Effector memory CD4-positive, alpha-beta T cell (primary cell): ENCODE results near the gene ZSCAN25.
A peak's percentile ranks its signal among the peaks of the same experiment; 100 is the strongest.

Experiments
- DNase-seq, 3 donors: peaks; one replicate each; pipeline ENCODE4 v3.0.0-alpha.2; 2020
- H3K27ac ChIP-seq: 2 replicates; pipeline ENCODE4 v1.7.0; 2013; ENCODE audit warnings: mild to moderate bottlenecking, low read length, moderate library complexity; ENCODE audit not compliant: insufficient read depth, poor library complexity, severe bottlenecking
- H3K27me3 ChIP-seq: replicated peaks from 2 replicates; pipeline ENCODE4 v1.7.0; 2013; ENCODE audit warnings: mild to moderate bottlenecking, low read length; ENCODE audit not compliant: insufficient read depth, control insufficient read depth, poor library complexity, severe bottlenecking
- H3K36me3 ChIP-seq: 2 replicates; pipeline ENCODE4 v1.7.0; 2013; ENCODE audit warnings: mild to moderate bottlenecking, low read length, moderate library complexity; ENCODE audit not compliant: control insufficient read depth, insufficient read depth
- H3K4me1 ChIP-seq: 2 replicates; pipeline ENCODE4 v1.7.0; 2013; ENCODE audit warnings: low read length, mild to moderate bottlenecking; ENCODE audit not compliant: control insufficient read depth, insufficient read depth, poor library complexity, severe bottlenecking
- H3K4me3 ChIP-seq: 2 replicates; pipeline ENCODE4 v1.7.0; 2013; ENCODE audit warnings: low read length, low read depth, mild to moderate bottlenecking; ENCODE audit not compliant: insufficient read depth, poor library complexity, severe bottlenecking
- H3K9me3 ChIP-seq: 2 replicates; pipeline ENCODE4 v1.7.0; 2013; ENCODE audit warnings: mild to moderate bottlenecking, low read length, moderate library complexity; ENCODE audit not compliant: control insufficient read depth

ZSCAN25 gene

DNA sequence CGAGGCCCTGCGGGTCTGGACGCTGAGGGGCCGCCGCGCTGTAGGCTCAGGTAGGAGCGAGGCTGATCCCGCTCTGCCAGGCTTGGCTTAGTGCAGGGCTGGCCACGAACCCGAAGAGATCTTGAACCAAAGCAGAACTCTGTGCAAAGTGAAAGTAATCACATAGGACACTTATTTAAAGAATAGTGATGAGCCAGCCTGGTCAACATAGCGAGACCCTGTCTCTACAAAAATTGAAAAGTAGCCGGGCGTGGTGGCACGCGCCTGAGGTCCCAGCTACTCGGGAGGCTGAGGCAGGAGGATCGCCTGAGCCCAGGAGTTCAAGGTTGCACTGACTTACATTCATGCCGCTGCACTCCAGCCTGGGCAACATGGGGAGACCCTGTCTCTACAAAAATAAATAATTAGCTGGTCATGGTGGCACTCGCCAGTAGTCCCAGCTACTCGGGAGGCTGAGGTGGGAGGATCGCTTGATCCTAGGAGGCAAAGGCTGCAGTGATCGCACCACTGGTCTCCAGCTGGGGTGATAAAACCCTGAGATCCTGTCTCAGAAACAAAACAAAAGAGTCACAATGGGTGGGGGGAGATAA is 541 bp downstream of the ZSCAN25 start:
- Histone ChIP-seq H3K36me3 (peaks cover 38% of the 10 kb centered on the region), H3K9me3 (no peaks in the 10 kb centered on the region), H3K4me3 (peak overlapping the region; percentile 87), H3K27me3 (no peaks in the 10 kb centered on the region), H3K4me1 (no peaks in the 10 kb centered on the region), H3K27ac (peak overlapping the region; percentile 85)
- no peak for DNase-seq

DNA sequence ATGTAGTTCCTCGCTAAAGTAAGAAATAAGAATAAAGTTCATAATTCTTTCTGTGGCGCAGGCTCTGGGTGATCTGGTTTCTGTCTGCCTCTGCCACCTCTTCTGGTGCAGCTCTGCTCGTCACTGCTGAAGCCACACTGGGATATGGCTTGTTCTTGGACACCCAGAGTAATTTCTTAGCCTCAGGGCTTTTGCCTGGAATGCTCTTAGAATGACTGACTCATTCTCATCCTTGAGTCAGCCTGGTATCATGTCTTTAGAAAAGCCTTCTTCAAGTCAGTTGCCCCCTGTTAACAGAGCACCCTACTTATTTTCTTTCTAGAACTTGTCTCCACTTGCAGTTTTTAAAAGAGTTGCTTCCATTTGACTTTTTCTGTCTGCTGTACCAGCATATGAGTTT is 2.0 kb downstream of the ZSCAN25 start:
- H3K4me1 ChIP-seq, result peaks cover 7% of the 10 kb centered on the region
- no peaks in the 10 kb centered on the region for H3K9me3 ChIP-seq
- no peak for DNase-seq
- H3K27me3 ChIP-seq, result no peaks in the 10 kb centered on the region
- no peak overlapping the region for H3K27ac ChIP-seq
- H3K4me3 ChIP-seq, result no peak overlapping the region
- peaks cover 43% of the 10 kb centered on the region for H3K36me3 ChIP-seq

DNA sequence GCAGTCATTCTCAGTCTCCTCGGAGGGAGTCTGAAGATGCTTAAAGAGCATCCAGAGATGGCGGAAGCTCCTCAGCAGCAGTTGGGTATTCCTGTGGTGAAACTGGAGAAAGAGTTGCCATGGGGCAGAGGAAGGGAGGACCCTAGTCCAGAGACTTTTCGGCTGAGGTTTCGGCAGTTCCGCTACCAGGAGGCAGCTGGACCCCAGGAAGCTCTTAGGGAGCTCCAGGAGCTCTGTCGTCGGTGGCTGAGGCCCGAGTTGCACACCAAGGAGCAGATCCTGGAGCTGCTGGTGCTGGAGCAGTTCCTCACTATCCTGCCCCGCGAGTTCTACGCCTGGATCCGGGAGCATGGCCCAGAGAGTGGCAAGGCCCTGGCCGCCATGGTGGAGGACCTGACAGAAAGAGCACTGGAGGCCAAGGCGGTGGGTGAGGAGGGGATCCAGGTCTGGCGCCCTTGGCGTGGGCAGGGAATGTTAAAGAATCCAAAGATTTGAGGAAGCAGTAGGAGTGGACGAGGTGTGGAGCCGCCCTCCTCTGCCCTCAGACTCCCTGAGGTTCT is 2.9 kb downstream of the ZSCAN25 start:
- H3K9me3 ChIP-seq, result no peaks in the 10 kb centered on the region
- H3K36me3 ChIP-seq, result peaks cover 43% of the 10 kb centered on the region
- no peak overlapping the region for H3K4me3 ChIP-seq
- H3K27ac ChIP-seq, result no peak overlapping the region
- DNase-seq, result no peak
- no peaks in the 10 kb centered on the region for H3K27me3 ChIP-seq
- H3K4me1 ChIP-seq, result peaks cover 17% of the 10 kb centered on the region

DNA sequence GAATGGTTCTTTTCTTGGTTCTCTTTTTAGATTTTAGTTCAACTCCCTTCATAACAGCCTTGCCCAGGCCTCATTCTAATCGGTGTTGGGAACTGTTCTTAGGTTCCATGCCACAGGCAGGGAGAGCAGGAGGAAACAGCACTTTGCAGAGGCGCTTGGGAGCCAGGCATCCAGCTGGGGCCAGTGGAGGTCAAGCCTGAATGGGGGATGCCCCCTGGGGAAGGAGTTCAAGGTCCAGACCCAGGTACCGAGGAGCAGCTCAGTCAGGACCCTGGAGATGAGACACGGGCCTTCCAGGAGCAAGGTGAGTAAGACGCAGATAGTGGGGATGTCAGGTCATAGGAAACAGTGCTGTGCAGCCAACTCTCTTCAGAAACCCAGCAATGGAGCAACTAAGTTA is 4.5 kb downstream of the ZSCAN25 start:
- Histone ChIP-seq H3K27me3 (no peaks in the 10 kb centered on the region), H3K36me3 (peaks cover 50% of the 10 kb centered on the region), H3K4me1 (peaks cover 20% of the 10 kb centered on the region), H3K27ac (no peak overlapping the region), H3K4me3 (no peak overlapping the region), H3K9me3 (no peaks in the 10 kb centered on the region)
- no peak for DNase-seq

DNA sequence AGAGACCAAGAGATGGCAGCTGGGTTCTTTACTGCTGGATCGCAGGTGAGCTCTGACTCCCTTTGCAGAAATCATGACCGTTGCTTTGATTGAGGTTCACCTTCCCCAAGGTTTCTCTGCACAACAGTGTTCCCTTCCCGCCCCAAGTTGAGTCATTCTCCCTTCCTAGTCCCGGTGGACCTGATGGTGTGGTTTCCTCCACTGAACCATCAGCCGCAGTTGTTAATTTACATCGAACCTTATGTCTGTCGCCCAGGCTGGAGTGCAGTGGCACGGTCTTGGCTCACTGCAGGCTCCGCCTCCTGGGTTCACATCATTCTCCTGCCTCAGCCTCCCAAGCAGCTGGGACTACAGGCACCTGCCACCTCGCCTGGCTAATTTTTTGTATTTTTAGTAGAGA is 5.8 kb downstream of the ZSCAN25 start:
- DNase-seq, result no peak
- Histone ChIP-seq H3K4me3 (no peak overlapping the region), H3K27me3 (no peaks in the 10 kb centered on the region), H3K36me3 (peaks cover 62% of the 10 kb centered on the region), H3K9me3 (no peaks in the 10 kb centered on the region), H3K27ac (no peak overlapping the region), H3K4me1 (peaks cover 20% of the 10 kb centered on the region)

DNA sequence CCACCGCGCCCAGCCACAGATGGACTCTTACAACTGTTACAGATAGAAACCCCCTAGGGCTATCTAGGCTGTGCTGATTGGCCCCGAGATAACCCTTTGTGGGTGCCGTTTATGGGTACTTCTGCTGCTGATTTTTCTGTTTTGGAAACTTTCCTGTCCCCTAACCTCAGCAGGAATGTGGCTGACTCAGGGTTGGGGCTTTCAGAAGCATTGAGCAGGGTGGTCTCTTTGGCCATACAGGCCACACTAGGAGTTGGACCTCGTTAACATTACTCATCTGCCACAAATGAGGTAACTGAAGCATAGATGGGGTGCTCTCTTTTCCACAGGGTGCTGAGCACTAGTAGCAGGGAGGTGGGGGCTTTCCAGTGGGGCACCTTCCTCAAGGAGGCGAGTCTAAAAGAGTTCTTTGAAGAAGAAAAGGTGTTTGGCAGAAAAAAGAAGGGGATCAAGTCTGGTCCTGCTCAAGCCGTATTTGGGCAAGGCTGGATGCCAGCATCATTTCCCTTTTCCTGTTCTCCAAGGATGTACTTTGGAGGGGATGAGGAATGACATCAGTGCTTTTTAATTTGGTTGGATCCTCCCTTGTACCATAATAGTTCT is 6.4 kb downstream of the ZSCAN25 start:
- Histone ChIP-seq H3K4me3 (no peak overlapping the region), H3K36me3 (peaks cover 67% of the 10 kb centered on the region), H3K27me3 (no peaks in the 10 kb centered on the region), H3K4me1 (peaks cover 20% of the 10 kb centered on the region), H3K27ac (peak overlapping the region; percentile 67), H3K9me3 (no peaks in the 10 kb centered on the region)
- DNase-seq, result no peak

DNA sequence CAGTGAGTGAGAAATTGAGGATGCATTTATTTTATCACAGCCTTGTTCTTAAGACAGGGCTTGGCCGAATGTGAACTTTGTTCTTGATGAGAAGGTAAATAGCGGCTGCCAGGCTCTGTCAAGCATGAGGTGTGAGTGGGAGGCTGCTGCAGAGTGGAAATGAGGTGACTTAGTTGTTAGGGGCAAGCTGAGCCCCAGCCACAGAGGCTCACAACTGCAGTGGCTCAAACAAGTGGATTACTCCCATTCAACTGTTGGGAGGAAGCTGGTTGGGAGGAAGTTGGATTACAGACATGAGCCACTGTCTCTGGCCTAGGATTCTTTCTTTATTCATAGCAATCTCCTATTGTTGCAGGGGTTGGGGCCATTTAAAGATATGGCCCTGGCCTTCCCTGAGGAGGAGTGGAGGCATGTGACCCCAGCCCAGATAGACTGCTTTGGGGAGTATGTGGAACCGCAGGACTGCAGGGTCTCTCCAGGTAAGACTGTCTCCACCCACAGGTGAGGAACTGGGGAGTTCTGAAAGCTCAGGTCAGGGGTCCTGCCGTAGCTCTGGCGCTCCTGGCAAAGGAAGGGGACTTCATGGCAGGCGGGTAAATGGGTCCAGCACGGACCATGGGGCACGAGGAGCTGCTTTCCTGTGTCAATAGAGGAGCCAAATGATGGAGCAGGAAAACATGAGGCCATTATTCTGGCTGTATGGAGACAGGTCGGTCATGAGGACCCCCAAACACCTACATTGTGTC is 7.1 kb downstream of the ZSCAN25 start:
- peaks cover 69% of the 10 kb centered on the region for H3K36me3 ChIP-seq
- no peaks in the 10 kb centered on the region for H3K9me3 ChIP-seq
- H3K27ac ChIP-seq, result peak overlapping the region; percentile 67
- no peaks in the 10 kb centered on the region for H3K27me3 ChIP-seq
- peak overlapping the region; percentile 28 for H3K4me3 ChIP-seq
- H3K4me1 ChIP-seq, result peaks cover 20% of the 10 kb centered on the region
- no peak for DNase-seq

DNA sequence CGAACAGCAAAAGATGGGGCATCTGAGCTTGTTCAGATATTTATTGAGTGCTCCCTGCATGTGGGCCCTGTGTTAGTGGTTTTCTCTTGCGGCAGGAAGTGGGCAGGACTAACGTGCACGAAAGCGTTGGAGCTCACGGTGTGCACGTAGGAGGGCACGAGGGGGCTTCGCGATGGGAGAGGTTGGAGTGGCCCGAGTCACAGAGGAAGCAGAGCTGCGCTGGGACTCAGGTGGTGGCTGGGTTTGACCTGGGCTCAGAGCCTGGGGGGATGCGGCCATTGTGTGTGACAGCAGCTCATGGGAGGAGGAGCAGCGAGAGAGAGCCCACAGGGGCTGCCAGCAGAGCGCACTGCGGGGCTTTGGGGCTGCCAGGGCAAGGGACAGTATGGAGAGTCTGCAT is 7.7 kb downstream of the ZSCAN25 start:
- DNase-seq, result peak; percentile 51 to 57 (median 52)
- H3K36me3 ChIP-seq, result peaks cover 69% of the 10 kb centered on the region
- H3K27ac ChIP-seq, result peak overlapping the region; percentile 67
- no peaks in the 10 kb centered on the region for H3K27me3 ChIP-seq
- peaks cover 20% of the 10 kb centered on the region for H3K4me1 ChIP-seq
- peak overlapping the region; percentile 28 for H3K4me3 ChIP-seq
- H3K9me3 ChIP-seq, result no peaks in the 10 kb centered on the region

DNA sequence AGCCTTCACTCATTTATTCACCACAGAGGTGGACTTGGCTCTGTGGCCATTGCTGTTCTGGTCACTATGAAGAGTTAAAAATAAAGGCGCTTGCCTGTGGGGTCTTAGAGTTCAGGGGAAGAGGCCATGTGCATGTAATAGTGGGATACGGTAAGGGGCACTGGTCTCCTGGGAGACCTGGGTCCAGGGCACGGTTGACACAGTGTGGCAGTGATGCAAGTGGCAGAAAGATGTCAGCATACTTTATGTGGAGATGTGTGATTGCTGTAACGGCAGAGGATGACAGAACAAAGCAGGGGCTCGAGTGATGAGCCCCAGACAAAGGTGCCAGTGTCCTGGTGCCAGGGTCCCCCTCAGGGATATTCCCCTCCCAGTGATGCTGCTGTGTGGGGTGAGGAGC is 8.6 kb downstream of the ZSCAN25 start:
- H3K9me3 ChIP-seq, result no peaks in the 10 kb centered on the region
- no peak overlapping the region for H3K4me3 ChIP-seq
- no peak for DNase-seq
- H3K4me1 ChIP-seq, result peaks cover 20% of the 10 kb centered on the region
- peaks cover 69% of the 10 kb centered on the region for H3K36me3 ChIP-seq
- no peaks in the 10 kb centered on the region for H3K27me3 ChIP-seq
- H3K27ac ChIP-seq, result peak overlapping the region; percentile 67

DNA sequence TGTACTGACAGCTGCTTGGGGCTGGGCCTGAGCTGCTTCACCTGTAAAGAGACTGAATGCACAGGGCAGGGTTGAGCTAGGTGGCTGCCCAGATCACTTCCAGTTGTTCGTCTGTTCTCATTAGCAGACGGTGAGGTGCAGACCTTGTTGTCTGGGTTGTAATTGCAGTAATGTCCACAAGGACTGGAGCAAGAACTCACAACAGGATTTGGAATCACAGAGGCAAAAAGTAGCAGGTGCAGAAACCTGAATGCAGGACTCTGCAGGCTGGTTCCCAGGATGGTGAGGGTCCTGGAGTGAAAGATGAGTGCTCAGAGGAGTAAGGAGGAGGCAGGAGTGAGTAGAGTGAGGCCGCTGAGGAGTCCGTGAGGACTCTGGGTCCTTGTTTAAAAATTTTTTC is 9.2 kb downstream of the ZSCAN25 start:
- peaks cover 68% of the 10 kb centered on the region for H3K36me3 ChIP-seq
- H3K27ac ChIP-seq, result no peak overlapping the region
- H3K4me1 ChIP-seq, result peaks cover 20% of the 10 kb centered on the region
- H3K4me3 ChIP-seq, result no peak overlapping the region
- no peaks in the 10 kb centered on the region for H3K27me3 ChIP-seq
- no peak for DNase-seq
- no peaks in the 10 kb centered on the region for H3K9me3 ChIP-seq
